Heart left ventricle (tissue), 16 donors: ENCODE measurements around the gene ZNF57. TPM values are rescaled to one million over a fixed set of nuclear protein-coding genes. Genes with fewer than 3 reads are reported as not detected.
A peak's percentile ranks its signal among the peaks of the same experiment; 100 is the strongest.
"Not testable (repeated sequence)": the region's sequence is repeated elsewhere in the genome, so short reads cannot be mapped to it uniquely, and the experiment has no call there.

ENCODE experiments used
- ATAC-seq, 4 donors: fragments of 200-7000 bp; cut with Tn5 transposase; one replicate each; pipeline ENCODE4 v1.9.1; 2020 to 2022; ENCODE audit warnings: moderate library complexity in 4 of 4, mild to moderate bottlenecking in 3 of 4, moderate number of reproducible peaks in 1 of 4
- DNase-seq, 5 donors: peaks; one replicate each; pipeline ENCODE4 v3.0.0-alpha.2; 2020
- H3K27ac ChIP-seq, 12 donors: fragments of 200-600 bp; sonication (generic) in 4 of 12; one replicate each; pipeline versions ENCODE4 v1.5.0 to v1.8.0; 2016 to 2022; ENCODE audit warnings: mild to moderate bottlenecking in 2 of 12
- H3K27me3 ChIP-seq, 9 donors: fragments of 200-600 bp; sonication (generic) in 2 of 9; one replicate each; pipeline versions ENCODE4 v1.5.1 to v1.8.0; 2016 to 2022; ENCODE audit warnings: mild to moderate bottlenecking in 3 of 9
- H3K36me3 ChIP-seq, 9 donors: fragments of 200-600 bp; sonication (generic) in 2 of 9; one replicate each; pipeline versions ENCODE4 v1.5.0 to v1.8.0; 2018 to 2022; ENCODE audit warnings: mild to moderate bottlenecking in 2 of 9
- H3K4me1 ChIP-seq, 12 donors: fragments of 200-600 bp; sonication (generic) in 4 of 12; one replicate each; pipeline versions ENCODE4 v1.5.0 to v1.8.0; 2016 to 2022; ENCODE audit warnings: mild to moderate bottlenecking in 3 of 12
- H3K4me3 ChIP-seq, 12 donors: fragments of 200-600 bp; sonication (generic) in 4 of 12; one replicate each; pipeline versions ENCODE4 v1.5.0 to v1.8.0; 2017 to 2022; ENCODE audit warnings: mild to moderate bottlenecking in 9 of 12, moderate library complexity in 4 of 12
- H3K9me3 ChIP-seq, 12 donors: fragments of 200-600 bp; sonication (generic) in 4 of 12; one replicate each; pipeline versions ENCODE4 v1.5.0 to v1.8.0; 2016 to 2022; ENCODE audit warnings: mild to moderate bottlenecking in 1 of 12
- POLR2A ChIP-seq, 2 donors: fragments of 450-650 bp; IDR thresholded peaks; one replicate each; pipeline ENCODE4 v1.6.1; 2017; ENCODE audit warnings: antibody characterized with exemption in 2 of 2, mild to moderate bottlenecking in 2 of 2, moderate library complexity in 2 of 2
- WGBS, 4 donors: extraction: QIAGEN DNeasy Blood & Tissue Kit in 2 of 4; methylation state at CpG; one replicate each; pipeline versions ENCODE4 v1.1.5 to v1.1.7; 2013 to 2018; 5-methylcytosine and 5-hydroxymethylcytosine counted together
- intact Hi-C, 10 donors: fragments of 100-400 bp; cut with DNase I; formaldehyde crosslinking; loops; one replicate each; pipeline versions ENCODE4 v1.11.1 to v1.14.2; 2022
- polyA plus RNA-seq, 2 donors: library from polyadenylated mRNA; stranded (reverse); fragments of 200-250 nt; gene quantifications; one replicate each; pipeline ENCODE4 v1.2.3, GENCODE V29; 2013
- total RNA-seq, 9 donors: library from RNA; depleted of rRNA in 2 of 9; stranded (reverse); fragments of >200 nt in 2 of 9; fragmentation: NEBNext Ultra II Directional in 3 of 9; extraction: Animal tissue kit (Norgen Biotek cat#: 25700) in 3 of 9; gene quantifications; one replicate each; pipeline versions ENCODE4 v1.1.0 to v1.2.4, GENCODE V29; 2016 to 2023
- TF ChIP-seq, protein P1 (sequence below), 12 donors: fragments of 200-600 bp; sonication (generic) in 4 of 12; IDR thresholded peaks; one replicate each; pipeline versions ENCODE4 v1.5.0 to v1.8.0; 2018 to 2022; ENCODE audit warnings: antibody characterized with exemption in 12 of 12, mild to moderate bottlenecking in 5 of 12
- donor health status: ischemic (EF 13 %, LVEDD 7.1; RV severe dilation, severe dysfunction).
- donor health status: healthy with polysubstance abuse.
- donor health status: DM: no; HTN: yes; CAD: no.
- donor health status: DM: no; HTN: no; CAD: no.
- donor health status: ischemic (EF 25% LVEDD 6.9; RV normal size, moderate dysfunction).
- donor health status: ischemic (EF 25% LVEDD 5.7; RV mildly dilated, moderate dysfunction).
- donor health status: healthy.
- donor health status: DM: yes; HTN: yes; CAD: no.
- donor health status: ischemic (EF 35%, LVEDD 5.7; RV mildly dilated, moderate dysfunction).
- donor health status: nonischemic (EF 11% LVEDD 7.7; RV severe dilation, severe dysfunction).
- donor health status: DM: yes; HTN: yes; CAD: no.
- donor health status: PGD.
- donor health status: ischemic (EF 29% LVEDD 5.4; RV normal size, mild dysfunction).
- donor health status: nonischemic (EF 23%, LVEDD 6.1; RV moderate dilation, normal function).

ZNF57 gene
- total and polyA plus RNA-seq, 11 donors = 2.1 to 5.6 (median 3.3) TPM

DNA sequence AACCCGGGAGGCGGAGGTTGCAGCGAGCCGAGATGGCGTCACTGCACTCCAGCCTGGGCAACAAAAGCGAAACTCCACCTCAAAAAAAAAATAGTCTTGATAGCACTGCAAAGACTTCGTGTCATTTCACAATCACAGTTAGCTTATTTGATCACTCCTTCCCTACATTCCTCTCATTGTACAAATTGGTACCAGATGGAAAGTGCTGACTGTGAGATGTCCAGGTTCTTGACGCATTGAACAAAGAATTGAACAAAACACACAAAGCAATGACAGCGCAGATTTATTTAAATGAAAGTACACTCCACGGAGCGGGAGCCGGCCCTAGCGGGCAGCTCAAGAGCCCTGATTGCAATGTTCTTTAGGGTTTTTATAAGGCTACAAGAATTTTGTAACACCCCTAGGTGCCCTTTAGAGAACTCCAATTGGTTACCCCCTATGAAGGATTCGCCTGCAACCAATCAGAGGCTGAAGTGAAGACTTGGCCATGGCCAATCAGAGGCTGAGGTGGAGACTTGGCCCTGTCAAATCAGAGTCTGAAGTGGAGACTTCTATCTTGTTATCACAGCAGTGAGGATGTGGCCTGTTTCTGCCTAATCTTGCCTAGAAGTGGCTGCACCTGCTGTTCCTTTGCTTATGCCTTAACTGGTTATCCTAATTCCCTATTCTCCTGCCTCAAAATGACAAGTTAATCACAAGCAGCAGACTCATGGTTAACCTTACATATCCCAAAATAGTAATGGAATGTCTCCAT, 16.9 kb upstream of the ZNF57 start:
- H3K4me3 ChIP-seq = no peak overlapping the region
- H3K27me3 ChIP-seq = no peaks in the 10 kb centered on the region
- 86 to 91% (median 89%) methylated on average over 14 of the region's 14 CpGs for WGBS, 4 donors
- no peaks in the 10 kb centered on the region for H3K36me3 ChIP-seq
- H3K9me3 ChIP-seq = peaks cover 0 to 7% (median under 1%) of the 10 kb centered on the region in 12 donors
- ATAC-seq (no peak), DNase-seq (no peak)
- H3K27ac ChIP-seq = no peak overlapping the region
- intact Hi-C loops = loop anchor here in 2 of 10 donors (10.0 kb wide), 3 partner anchors 61 to 281 kb away; partner anchors contain the start of gene ZNF77 (in 1 of the 2)
- TF ChIP-seq, protein P1, sequence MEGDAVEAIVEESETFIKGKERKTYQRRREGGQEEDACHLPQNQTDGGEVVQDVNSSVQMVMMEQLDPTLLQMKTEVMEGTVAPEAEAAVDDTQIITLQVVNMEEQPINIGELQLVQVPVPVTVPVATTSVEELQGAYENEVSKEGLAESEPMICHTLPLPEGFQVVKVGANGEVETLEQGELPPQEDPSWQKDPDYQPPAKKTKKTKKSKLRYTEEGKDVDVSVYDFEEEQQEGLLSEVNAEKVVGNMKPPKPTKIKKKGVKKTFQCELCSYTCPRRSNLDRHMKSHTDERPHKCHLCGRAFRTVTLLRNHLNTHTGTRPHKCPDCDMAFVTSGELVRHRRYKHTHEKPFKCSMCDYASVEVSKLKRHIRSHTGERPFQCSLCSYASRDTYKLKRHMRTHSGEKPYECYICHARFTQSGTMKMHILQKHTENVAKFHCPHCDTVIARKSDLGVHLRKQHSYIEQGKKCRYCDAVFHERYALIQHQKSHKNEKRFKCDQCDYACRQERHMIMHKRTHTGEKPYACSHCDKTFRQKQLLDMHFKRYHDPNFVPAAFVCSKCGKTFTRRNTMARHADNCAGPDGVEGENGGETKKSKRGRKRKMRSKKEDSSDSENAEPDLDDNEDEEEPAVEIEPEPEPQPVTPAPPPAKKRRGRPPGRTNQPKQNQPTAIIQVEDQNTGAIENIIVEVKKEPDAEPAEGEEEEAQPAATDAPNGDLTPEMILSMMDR (IDR thresholded peaks at IDR 0.05) = no peak
- no peak for TF ChIP-seq POLR2A (IDR thresholded peaks at IDR 0.05)
- H3K4me1 ChIP-seq = peaks cover 0 to 6% (median 0%) of the 10 kb centered on the region in 12 donors

DNA sequence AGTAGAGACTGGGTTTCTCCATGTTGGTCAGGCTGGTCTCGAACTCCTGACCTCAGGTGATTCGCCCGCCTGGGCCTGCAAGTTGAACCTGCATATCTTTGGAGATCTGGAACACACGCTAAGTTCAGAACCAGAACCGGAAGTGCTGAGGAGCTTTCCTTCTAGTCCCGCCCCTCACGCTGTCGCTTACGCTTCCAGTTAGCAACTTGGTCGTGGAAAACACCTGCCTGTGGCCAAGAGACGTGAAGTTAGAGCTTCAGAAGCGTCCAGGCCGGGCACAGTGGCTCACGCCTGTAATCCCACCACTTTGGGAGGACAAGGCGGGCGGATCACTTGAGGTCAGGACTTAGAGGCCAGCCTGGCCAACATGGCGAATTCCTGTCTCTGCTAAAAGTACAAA, 15.0 kb upstream of the ZNF57 start:
- Histone ChIP-seq H3K27ac (no peak overlapping the region), H3K4me1 (peaks cover 0 to 6% (median 0%) of the 10 kb centered on the region in 12 donors), H3K27me3 (no peaks in the 10 kb centered on the region), H3K36me3 (no peaks in the 10 kb centered on the region), H3K9me3 (no peaks in the 10 kb centered on the region), H3K4me3 (no peak overlapping the region)
- intact Hi-C loops = loop anchor here in 8 of 10 donors (2.0 to 10.0 kb wide), 8 partner anchors 57 to 279 kb away; partner anchors contain the start of gene ZNF77 (in 2 of the 8)
- ATAC-seq (no peak), DNase-seq (no peak)
- TF ChIP-seq, protein P1 (IDR thresholded peaks at IDR 0.05) = no peak
- no peak for TF ChIP-seq POLR2A (IDR thresholded peaks at IDR 0.05)
- 80 to 90% (median 85%) methylated on average over 15 to 17 of the region's 17 CpGs for WGBS, 4 donors

DNA sequence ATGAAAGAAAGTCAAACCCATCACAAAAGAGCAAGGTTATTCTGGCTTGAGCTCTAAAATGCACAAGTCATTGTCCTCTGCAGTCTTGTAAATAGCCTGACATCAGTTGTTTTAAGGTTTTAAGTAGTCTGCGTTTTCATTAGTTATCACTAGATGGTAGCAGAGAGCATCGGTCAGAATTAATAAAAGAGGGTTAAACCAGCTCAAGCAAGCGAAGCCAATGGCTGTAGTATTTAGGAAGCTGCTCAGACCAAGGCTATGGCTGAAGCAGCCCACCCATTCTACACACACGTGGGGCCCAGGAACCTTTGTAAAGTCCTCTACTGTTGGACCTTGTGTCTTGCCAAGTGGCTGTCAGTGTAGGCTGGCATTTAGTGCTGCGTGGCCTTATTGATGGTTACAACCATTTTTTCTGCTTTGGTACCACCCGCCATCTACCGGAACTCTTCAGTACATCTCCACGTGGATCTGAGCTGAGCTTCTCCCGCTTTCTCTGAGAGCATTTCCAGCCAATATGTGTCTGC, 13.3 kb upstream of the ZNF57 start:
- no peak overlapping the region for H3K27ac ChIP-seq
- no peak overlapping the region for H3K4me3 ChIP-seq
- intact Hi-C loops = loop anchor here in 8 of 10 donors (2.0 to 10.0 kb wide), 8 partner anchors 55 to 277 kb away; partner anchors contain the start of gene ZNF77 (in 2 of the 8)
- H3K9me3 ChIP-seq = no peaks in the 10 kb centered on the region
- DNase-seq (no peak), ATAC-seq (peak; percentile 57 to 74 (median 73))
- no peaks in the 10 kb centered on the region for H3K27me3 ChIP-seq
- no peak for TF ChIP-seq POLR2A (IDR thresholded peaks at IDR 0.05)
- TF ChIP-seq, protein P1 (IDR thresholded peaks at IDR 0.05) = peak; percentile 56 to 77 (median 64)
- H3K4me1 ChIP-seq = peaks cover 0 to 6% (median 0%) of the 10 kb centered on the region in 12 donors
- H3K36me3 ChIP-seq = no peaks in the 10 kb centered on the region
- WGBS, 4 donors = 22 to 29% (median 28%) methylated on average over 9 of the region's 9 CpGs

DNA sequence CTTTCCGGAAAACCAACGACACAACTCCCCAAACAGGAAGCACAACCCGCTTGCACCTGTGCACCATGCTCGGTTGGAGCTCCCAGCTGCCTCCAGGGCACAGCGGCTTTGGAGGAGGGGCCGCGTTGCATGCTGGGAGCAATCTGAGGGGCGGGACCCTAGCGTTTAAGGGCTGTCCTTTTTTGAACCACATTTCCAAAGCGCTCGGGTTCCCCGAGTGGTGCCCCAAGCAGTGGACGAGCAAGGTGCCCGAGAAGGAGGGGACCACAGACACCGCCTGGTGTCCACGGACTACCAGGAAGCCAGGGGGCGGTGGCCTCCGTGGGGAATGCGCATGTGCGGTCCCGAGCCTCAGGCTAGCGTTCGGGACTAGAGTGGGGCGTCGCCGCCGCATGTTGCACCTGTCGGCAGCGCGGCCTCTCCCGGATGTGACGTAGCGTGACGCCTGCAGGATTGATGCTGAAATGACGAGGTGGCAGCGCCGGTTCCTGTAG, 11.9 kb upstream of the ZNF57 start:
- Histone ChIP-seq H3K27me3 (no peaks in the 10 kb centered on the region), H3K4me1 (peaks cover 0 to 7% (median 2%) of the 10 kb centered on the region in 12 donors), H3K36me3 (no peaks in the 10 kb centered on the region), H3K4me3 (peak overlapping the region in 10 of 12 donors; percentile 17 to 52 (median 39)), H3K9me3 (no peaks in the 10 kb centered on the region), H3K27ac (peak overlapping the region in 2 of 12 donors; percentile 53 to 62)
- WGBS, 4 donors = 52 to 78% (median 62%) methylated on average over 34 to 37 of the region's 37 CpGs
- intact Hi-C loops = loop anchor here in 7 of 10 donors (5.0 to 10.0 kb wide), 7 partner anchors 54 to 276 kb away; partner anchors contain the start of gene ZNF77 (in 2 of the 7)
- ATAC-seq (peak in 3 of 4 donors; percentile 51 to 71 (median 54)), DNase-seq (peak in 4 of 5 donors; percentile 10 to 57 (median 39))
- TF ChIP-seq, protein P1 (IDR thresholded peaks at IDR 0.05) = peak in 3 of 12 donors; percentile 9 to 32 (median 16)
- TF ChIP-seq POLR2A (IDR thresholded peaks at IDR 0.05) = no peak

DNA sequence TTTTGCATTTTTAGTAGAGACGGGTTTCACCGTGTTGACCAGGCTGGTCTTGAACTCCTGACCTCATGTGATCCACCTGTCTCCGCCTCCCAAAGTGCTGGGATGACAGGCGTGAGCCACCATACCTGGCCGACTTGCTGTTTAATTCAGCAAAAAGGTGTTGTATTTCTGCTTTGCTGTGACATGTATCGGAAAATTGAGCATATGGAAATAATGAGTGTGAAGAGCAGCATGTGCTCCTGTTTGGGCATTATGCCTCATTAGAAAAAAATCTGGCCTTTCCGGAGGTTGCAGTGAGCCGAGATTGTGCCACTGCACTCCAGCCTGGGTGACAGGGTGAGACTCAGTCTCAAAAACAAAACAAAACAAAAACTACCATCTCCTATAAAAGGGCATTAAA, 10.2 kb upstream of the ZNF57 start:
- not testable (repeated sequence) for ATAC-seq, H3K36me3 ChIP-seq, H3K9me3 ChIP-seq, H3K4me3 ChIP-seq, DNase-seq, H3K27ac ChIP-seq, H3K4me1 ChIP-seq, H3K27me3 ChIP-seq
- WGBS, 4 donors = 78 to 84% (median 79%) methylated on average over 8 of the region's 8 CpGs
- intact Hi-C loops = loop anchor here in 1 of 10 donors (10.0 kb wide), 1 partner anchor 226 kb away; no protein-coding TSS in a partner anchor
